ENCODE measurements around the gene COQ9.

DNA sequence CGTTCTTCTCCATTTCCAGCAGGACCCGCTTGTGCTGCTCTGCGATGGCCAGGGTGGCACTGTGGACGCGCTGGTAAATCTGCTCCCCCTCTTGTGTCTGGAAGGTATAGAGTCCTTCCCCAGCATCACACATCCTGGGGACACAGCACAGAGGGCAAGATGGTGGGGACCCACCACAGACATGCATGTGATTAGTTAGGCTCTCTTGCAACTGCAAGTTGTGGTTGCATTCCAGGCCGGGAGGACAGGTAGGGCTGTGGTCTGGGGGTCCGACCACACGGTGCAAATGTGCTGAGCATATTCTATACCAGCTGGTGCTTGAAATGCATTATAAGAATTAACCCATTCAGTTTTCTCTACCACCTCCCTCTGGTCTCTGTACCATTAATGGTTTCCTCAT is 26.6 kb downstream of the COQ9 start:
- TF ChIP-seq, protein P1, sequence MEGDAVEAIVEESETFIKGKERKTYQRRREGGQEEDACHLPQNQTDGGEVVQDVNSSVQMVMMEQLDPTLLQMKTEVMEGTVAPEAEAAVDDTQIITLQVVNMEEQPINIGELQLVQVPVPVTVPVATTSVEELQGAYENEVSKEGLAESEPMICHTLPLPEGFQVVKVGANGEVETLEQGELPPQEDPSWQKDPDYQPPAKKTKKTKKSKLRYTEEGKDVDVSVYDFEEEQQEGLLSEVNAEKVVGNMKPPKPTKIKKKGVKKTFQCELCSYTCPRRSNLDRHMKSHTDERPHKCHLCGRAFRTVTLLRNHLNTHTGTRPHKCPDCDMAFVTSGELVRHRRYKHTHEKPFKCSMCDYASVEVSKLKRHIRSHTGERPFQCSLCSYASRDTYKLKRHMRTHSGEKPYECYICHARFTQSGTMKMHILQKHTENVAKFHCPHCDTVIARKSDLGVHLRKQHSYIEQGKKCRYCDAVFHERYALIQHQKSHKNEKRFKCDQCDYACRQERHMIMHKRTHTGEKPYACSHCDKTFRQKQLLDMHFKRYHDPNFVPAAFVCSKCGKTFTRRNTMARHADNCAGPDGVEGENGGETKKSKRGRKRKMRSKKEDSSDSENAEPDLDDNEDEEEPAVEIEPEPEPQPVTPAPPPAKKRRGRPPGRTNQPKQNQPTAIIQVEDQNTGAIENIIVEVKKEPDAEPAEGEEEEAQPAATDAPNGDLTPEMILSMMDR (IDR thresholded peaks at IDR 0.05) = no peak
- TF ChIP-seq POLR2A (IDR thresholded peaks at IDR 0.05) = no peak

Data from thyroid gland (tissue), 4 donors.